ENCODE measurements around the gene TRABD2B. TPM values are rescaled to one million over a fixed set of nuclear protein-coding genes. Genes with fewer than 3 reads are reported as not detected.

The TRABD2B gene
- total RNA-seq, 1 donor from 2014 or later = 2.4 TPM

DNA sequence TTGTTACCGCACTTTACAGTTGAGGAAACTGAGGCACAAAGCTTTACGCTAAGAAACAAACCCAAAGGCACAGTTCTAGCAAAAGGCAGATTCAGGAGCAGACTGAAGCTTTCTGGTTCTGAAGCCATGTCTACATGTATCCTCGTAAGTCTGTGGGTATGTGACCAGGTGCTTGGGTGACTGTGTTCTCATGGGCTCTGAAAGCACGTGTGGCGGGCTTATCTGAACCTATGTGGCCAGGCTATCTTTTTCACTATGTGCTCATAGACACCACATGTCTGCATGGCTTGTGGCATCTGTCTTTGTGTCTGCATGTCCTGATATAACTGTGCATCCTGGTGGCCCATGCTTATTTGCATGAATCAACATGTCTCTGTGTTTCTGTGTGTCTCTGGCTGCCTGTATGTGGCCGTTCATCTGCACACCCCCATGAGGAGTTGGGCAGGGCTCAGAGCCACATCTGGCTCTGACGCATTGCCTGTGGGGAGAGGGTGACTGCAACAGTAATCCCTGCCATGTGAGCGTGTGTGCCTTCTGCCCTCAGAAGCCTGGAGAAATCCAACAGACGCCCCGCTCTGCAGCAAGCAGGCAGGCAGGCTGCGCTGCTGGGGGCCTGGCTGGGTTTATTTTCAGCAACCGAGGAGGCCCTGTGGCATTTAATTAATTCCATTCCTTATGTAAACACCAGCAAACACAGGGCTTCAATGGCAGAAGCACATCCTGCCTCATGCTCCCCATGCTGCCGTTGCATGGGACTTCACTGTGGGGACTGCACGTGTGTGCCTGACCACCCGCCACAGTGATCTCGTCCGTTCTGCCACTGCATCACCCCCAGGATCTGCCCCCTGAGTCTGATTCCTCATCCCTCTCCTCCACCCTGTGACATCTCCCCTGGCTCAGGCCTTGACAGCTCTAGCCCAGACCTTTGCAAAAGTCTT is 115.4 kb downstream of the TRABD2B start:
- peak; percentile 74 for DNase-seq (ENCODE audit: low spot score)

GRCh38 chr1:47876587-47876963 is 120.6 kb downstream of the TRABD2B start:
- no peak for DNase-seq (ENCODE audit: low spot score)

DNA sequence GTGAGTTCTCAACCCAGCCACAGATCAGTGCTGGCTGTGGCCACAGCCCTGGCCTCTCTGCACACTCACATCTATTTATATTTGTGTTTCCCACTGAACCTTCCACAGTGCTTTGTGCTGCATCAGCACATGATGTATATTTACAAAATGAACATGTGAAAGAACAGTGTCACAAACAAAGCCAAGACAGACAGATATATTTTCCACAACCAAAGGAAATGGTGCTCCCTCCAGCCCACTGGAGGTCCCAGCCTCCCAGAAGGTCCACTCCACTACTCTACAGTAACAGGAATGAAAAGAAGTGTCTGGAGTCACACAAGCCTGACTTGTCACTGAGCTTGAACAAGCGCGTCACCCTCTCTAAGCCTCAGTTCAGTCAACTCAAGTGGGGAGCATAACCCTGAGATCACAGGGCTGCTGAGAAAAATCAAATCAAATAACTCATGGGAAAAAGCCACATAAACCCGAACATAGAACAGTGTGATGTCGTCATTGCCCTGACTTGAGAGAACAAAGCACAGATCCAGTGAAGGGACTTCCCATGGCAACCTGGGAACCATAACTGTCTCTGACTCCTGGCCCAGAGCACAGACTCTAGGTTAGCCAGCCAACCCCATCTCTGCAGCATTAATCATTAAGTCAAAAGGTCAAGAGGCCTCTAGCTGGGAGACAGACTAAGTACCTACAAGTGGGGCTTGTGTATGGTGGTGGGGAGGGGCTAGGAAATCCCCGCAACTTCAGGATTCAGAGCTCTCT is 121.2 kb downstream of the TRABD2B start:
- DNase-seq (ENCODE audit: low spot score) = peak; percentile 54

- DNase-seq (ENCODE audit: low spot score) = peak; percentile 79
Measured at GRCh38 chr1:47875036-47875435, 122.1 kb downstream of the TRABD2B start.

GRCh38 chr1:47873337-47873736 is 123.8 kb downstream of the TRABD2B start:
- no peak for DNase-seq (ENCODE audit: low spot score)

DNA sequence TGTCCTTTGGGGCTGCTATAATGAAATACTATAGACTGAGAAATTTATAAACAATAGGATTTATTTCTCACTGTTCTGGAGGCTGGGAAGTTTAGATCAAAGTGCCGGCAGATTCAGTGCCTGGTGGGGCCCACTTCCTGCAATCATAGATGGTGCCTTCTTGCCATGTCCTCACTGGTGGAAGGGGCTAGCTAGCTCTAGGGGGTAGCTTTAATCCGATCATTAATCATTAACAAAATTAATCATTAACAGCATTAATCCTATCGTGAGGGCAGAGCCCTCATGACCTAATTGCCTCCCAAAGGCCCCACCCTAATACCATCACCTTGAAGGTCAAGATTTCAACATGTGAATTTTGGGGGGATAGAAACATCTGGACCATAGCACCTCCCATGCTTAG is 124.3 kb downstream of the TRABD2B start:
- DNase-seq (ENCODE audit: low spot score) = no peak

DNA sequence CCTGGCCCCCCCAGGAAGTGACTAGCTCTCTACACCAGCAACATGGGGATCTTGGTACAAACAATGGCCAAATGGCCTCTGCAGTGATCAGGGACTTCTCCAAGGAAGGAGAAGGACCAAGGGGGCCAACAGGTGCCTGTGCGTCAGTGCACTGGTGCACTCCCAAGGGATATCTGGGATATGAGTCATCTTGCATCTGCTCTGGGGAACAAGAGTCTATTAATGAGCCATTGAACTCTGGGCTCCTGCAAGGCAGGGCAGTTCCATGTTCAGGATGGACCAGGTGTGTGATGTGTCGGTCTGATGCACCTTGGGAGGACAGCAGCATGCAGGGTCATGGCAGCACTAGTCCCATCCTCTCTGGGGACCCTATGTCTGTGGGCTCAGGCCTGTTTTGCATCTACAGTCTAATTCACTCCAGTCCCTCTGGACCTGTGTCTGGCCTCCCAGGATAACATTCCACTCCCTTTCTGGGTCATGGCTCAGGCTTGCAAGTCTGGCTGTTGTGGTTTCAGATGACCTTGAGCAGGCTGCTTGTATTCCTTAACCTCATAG is 125.3 kb downstream of the TRABD2B start:
- no peak for DNase-seq (ENCODE audit: low spot score)

DNA sequence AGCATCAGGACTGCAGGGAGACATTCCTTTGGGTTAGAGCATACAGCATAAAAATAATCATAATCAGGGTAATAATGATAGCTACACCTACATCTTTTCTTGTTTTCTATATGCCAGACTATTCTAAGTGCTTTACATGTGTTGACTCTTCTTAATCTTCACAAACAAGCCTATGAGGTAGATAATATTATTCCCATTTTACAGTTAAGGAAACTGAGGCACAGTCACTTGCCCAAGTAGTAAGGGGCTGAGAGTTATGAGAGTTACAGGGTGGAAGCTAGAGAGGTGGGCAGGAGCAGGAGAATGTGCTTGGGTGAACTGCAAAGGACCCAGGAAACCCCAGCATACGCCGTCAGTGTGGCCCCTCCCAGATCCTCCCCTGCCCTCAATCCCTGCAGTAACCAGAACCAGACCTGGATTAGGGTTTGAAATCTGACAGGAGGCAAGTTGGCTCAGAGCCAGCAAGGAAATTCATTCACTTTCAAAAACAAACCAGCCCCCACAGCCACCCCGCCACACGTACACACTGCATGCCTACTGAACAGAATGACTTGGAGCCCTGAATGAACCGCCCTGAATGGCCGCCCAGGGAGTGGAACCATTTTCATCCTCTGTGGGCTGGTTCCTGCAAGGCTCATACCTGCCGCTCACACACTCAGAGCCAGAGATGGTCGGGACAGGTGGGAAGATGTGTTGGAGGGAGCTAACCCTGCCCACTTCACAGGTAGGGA is 126.1 kb downstream of the TRABD2B start:
- DNase-seq (ENCODE audit: low spot score) = peak; percentile 59

- DNase-seq (ENCODE audit: low spot score) = no peak
Measured at GRCh38 chr1:47870480-47870879, 126.7 kb downstream of the TRABD2B start.

GRCh38 chr1:47868348-47868676 is 128.9 kb downstream of the TRABD2B start:
- no peak for DNase-seq (ENCODE audit: low spot score)

DNA sequence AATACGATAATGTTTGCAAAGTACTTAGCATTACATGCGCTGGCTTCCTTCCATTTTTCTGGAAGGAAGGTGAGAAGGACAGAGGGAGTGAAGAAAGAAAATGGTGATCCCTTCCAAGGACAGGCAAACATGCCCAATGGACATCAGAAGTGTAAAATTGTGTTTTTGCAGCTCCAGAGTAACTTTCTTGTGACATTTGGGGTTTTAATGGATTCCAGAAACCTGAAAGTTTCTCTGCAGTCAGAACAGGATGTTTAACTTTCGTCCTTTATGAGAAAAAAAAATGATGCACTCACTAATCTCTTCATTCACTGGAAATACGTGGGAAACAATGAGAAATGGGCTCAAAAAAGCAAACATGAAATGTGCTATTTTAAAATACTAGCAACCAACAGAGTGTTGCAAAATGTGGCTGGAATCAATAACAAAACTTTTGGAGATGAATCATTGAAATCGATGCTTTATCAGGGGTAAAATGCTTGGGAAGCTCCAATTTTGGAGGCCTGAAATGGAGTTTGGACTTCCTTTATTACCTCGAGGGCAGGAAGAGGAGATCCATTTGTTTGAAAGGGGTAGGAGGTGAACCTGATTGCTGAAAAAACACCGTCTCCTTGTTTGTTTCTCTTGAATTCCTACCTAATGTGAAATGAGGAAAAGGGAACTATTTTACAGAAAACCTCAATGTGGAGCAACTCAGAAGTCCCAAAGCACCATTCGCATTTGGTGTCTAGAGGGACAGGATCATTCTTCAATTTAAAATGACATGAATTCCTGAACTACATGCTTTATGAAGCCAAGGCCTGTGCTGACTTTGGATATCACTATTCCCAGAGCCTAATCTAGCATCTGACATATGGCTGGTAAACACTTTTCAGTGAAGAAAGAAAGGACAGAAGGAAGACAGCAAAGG is 129.5 kb downstream of the TRABD2B start:
- DNase-seq (ENCODE audit: low spot score) = no peak

GRCh38 chr1:47866601-47867437 is 130.4 kb downstream of the TRABD2B start:
- peak; percentile 84 for DNase-seq (ENCODE audit: low spot score)

DNA sequence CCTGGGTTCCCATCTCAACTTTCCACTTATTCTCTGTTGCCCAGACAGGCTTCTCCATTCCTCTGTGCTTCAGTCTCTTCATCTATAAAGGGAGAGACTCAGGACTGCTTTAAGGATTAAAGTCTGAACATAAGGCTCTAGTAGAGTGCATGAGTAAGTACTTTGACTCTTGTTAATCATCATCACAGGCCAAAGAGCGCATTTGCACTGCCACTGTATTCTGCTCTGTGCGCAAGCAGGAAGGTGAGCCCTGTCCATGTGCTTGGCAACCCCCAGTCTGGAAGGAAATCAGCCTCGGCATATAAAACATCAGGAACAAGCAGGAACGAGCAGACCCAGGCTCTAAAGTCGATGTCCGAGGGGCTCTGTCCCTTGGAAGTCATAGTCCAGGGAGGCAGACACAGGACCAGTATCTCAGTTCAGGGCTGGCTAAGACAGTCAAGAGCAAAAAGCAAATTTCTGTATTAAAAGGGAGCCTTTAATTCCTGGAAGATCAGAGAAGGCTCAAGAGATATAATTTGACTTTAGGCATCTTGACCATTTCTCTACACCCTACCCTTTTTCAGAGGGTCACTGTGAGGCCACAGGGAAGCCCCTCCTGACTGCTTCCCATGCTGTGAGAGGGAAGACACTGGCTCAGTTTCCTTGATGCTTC is 131.2 kb downstream of the TRABD2B start:
- DNase-seq (ENCODE audit: low spot score) = peak; percentile 85

DNA sequence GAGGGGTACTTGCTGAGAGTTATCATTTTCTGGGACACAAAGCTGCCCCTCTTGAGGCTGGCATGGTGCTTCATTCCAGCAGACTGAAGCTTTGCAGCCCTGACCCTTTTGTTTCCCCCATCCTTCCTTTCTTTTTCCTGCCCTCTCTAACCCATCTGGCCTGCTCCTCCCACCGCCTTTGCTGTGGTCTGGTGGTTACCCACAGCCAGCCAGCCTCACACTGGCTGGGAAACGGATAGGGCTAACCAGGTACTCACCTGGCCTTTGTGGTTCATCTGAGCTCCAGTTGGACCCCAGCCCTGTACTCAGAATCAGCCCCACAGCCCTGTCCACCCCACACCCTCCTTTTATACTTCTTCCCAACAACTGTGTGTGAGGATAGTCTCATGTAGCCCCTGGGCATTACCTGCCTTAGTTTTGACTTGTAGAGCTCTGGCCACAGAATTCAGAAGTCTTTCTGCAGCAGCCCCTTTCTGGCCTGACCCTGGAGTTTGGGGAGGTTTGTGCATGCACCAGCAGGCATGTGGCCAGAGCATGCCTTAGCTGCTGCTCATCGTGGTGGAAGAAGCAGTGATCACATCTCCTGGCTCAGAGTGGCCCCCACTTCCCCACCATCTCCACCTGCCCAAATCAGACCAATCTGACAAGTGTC is 138.0 kb downstream of the TRABD2B start:
- DNase-seq (ENCODE audit: low spot score) = no peak

GRCh38 chr1:47856996-47857395 is 140.2 kb downstream of the TRABD2B start:
- DNase-seq (ENCODE audit: low spot score) = no peak

DNA sequence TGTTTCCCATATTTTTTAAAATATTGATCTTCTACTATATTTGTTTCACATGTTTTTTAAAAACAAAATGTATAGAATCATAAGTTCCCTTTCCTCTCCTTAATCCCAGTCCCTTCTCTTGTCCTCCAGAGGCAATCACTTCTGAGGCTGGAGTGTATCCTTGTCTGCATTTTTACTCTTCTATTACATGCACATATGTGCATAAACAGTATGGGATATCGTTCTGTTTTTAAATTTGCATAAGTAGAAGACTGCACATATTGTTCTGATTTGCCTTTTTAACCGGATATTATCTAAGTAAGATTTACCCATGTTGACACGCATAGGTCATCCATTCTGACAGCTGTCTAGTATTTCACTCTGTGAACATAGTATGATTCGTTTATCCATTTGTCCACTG is 142.0 kb downstream of the TRABD2B start:
- no peak for DNase-seq (ENCODE audit: low spot score)

DNA sequence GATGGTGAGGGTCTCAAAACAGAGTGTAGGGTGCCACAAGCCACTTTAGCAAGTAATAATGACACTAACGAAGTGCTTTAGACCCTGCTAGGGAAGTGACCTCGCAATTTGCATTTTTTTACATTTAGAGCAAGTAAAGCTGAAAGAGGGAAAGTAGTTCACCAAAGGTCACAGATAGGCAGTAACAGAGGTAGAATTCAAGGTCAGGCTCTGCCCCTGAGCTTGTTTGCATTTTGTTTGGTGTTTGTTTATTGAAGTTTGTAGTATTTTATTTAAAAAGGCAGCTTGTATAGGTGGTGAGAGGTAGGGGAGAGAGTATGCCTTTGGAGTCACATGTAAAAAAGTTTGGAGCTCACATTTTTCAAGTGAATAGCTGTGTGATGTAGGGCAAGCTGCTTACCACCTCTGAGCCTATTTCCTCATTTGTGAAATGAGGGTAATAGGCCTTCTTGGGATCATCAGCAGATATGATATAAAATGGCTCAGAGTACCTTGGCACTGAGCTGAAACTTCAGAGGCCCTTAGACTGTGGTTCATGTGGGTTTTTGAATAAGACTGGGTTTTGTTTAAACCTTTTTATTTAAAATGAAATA is 142.5 kb downstream of the TRABD2B start:
- no peak for DNase-seq (ENCODE audit: low spot score)

DNA sequence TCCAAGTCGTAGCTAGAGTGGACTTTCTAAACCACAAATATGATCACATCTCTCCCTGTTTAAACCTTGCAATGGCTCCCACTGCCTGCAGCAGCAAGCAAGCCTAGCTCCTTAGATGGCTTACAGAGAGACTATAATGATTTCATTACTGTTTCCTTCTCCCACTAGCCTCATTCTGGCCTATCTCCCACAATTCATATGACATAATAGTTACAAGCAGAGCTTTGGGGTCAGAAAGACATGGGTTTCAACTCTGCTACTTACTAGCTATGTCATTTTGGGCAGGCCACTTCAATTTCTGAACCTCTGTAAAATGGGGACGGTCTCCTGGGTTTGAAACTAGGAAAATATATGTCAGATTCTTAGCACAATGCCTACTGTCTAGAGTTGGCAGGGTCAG is 143.3 kb downstream of the TRABD2B start:
- DNase-seq (ENCODE audit: low spot score) = no peak

Measured in umbilical cord (tissue), 2 donors.